GM12891 (cell line): Measurements from ENCODE around the gene ZCCHC2.

Experiments
- DNase-seq: peaks from one replicate; pipeline ENCODE4 v3.0.0; 2011; ENCODE audit warnings: low spot score; ENCODE audit not compliant: insufficient read length
- FAIRE-seq: peaks from 2 replicates; lab custom pipeline; 2011; peaks lifted over from hg19 to GRCh38; lab: Jason Lieb, UNC
- PAX5 ChIP-seq: IDR thresholded peaks from 2 replicates; pipeline ENCODE4 v1.6.1; 2011; ENCODE audit warnings: low read length, moderate library complexity, mild to moderate bottlenecking; ENCODE audit not compliant: insufficient read depth, severe bottlenecking
- POLR2A ChIP-seq: IDR thresholded peaks from 2 replicates; pipeline ENCODE4 v1.6.1; 2011; ENCODE audit warnings: low read depth, low read length, control low read depth
- POLR2AphosphoS5 ChIP-seq: IDR thresholded peaks from 2 replicates; pipeline ENCODE4 v1.6.1; 2011; ENCODE audit warnings: low read depth, low read length, control low read depth
- POU2F2 ChIP-seq: IDR thresholded peaks from 2 replicates; pipeline ENCODE4 v1.6.1; 2011; ENCODE audit warnings: low read depth, mild to moderate bottlenecking, control low read depth, low read length, moderate library complexity
- SPI1 ChIP-seq: IDR thresholded peaks from 2 replicates; pipeline ENCODE4 v1.6.1; 2011; ENCODE audit warnings: low read depth, low read length, control low read depth
- TAF1 ChIP-seq: IDR thresholded peaks from 2 replicates; pipeline ENCODE4 v1.6.1; 2011; ENCODE audit warnings: low read depth, low read length, control low read depth

The ZCCHC2 gene

DNA sequence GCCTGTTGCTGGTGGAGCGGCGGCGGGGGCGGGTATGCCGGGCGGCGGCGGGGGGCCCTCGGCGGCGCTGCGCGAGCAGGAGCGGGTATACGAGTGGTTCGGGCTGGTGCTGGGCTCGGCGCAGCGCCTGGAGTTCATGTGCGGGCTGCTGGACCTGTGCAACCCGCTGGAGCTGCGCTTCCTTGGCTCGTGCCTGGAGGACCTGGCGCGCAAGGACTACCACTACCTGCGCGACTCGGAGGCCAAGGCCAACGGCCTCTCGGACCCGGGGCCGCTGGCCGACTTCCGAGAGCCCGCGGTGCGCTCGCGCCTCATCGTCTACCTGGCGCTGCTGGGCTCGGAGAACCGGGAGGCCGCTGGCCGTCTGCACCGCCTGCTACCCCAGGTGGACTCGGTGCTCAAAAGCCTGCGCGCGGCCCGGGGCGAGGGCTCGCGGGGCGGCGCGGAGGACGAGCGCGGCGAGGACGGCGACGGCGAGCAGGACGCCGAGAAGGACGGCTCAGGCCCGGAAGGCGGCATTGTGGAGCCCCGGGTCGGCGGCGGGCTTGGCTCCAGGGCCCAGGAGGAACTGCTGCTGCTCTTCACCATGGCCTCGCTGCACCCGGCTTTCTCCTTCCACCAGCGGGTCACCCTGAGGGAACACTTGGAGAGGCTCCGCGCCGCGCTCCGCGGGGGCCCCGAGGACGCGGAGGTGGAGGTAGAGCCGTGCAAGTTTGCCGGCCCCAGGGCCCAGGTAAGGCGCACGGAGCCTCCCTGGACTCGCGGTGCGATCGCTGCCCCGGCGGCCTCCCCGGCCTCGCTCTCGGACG, 1.0 kb downstream of the ZCCHC2 start:
- no peak for FAIRE-seq
- DNase-seq, result no peak
- no peak; the same call in 1 of the 2 replicates for TF ChIP-seq POLR2AphosphoS5
- TF ChIP-seq POLR2A, result no peak
- TF ChIP-seq PAX5, result no peak
- no peak for TF ChIP-seq TAF1
- TF ChIP-seq SPI1, result no peak
- TF ChIP-seq POU2F2, result no peak

DNA sequence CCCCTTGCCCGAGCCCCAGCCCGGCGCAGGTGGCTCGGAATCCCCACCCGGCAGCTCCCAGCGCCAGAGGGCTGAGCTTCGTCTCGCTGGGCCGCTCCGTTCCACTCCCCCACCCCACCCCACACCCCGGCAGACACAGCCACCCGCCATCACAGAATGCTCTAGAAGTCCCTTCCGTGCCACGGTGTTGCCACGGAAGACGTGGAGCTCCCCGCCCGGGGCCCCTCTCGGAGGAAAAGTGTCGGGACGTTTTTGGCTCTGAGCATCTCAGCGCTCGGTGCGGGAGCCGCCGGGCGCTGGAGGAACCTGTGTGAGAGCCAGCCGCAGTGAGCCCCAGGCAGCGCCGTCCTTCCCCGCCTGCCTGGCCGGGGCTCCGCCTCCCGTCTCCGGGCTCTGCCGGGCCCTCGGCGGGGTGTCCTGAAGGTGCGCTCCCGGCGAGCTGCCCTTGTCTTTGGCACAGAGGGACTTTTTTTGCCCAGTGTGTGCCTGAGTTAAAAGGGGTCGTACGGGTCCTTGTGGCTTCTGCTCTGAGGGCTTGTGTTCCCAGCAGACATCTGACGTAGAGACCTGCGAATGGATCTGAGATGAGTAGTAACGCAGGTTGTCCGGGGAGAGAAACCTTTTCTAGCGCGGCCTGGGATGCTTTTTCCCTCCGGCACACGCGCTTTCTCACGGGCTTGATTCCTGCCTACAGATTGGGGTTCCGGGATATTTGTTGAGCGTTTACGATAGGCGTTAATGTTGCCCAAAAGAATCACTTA, 1.8 kb downstream of the ZCCHC2 start:
- FAIRE-seq, result peak; percentile 57
- TF ChIP-seq POLR2AphosphoS5 (peak; percentile 33; the same call in 1 of the 2 replicates), POLR2A (no peak; the same call in 1 of the 2 replicates)
- no peak for DNase-seq

DNA sequence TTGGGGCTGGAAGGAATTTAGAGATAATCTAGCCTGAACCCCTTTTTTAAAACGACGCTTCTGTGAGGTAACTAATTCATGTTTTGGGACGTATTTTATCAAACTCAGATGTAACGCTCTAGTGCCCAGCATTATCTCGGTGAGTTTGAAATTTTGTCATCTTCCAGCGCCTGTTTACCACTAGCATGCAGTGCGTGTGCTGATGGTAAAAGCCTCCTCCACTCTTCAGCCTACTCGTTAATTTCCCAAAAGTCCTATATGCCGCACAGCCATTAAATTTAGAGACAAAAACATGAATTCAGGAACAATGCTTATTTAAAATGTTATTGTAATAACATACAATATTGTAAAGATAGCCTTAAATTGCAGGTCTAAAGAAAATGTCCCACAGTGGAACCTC, 2.8 kb downstream of the ZCCHC2 start:
- DNase-seq, result no peak
- TF ChIP-seq POLR2A, result no peak
- TF ChIP-seq PAX5, result no peak
- no peak for TF ChIP-seq SPI1
- TF ChIP-seq POU2F2, result no peak
- TF ChIP-seq POLR2AphosphoS5, result no peak
- TF ChIP-seq TAF1, result no peak
- FAIRE-seq, result peak; percentile 81

DNA sequence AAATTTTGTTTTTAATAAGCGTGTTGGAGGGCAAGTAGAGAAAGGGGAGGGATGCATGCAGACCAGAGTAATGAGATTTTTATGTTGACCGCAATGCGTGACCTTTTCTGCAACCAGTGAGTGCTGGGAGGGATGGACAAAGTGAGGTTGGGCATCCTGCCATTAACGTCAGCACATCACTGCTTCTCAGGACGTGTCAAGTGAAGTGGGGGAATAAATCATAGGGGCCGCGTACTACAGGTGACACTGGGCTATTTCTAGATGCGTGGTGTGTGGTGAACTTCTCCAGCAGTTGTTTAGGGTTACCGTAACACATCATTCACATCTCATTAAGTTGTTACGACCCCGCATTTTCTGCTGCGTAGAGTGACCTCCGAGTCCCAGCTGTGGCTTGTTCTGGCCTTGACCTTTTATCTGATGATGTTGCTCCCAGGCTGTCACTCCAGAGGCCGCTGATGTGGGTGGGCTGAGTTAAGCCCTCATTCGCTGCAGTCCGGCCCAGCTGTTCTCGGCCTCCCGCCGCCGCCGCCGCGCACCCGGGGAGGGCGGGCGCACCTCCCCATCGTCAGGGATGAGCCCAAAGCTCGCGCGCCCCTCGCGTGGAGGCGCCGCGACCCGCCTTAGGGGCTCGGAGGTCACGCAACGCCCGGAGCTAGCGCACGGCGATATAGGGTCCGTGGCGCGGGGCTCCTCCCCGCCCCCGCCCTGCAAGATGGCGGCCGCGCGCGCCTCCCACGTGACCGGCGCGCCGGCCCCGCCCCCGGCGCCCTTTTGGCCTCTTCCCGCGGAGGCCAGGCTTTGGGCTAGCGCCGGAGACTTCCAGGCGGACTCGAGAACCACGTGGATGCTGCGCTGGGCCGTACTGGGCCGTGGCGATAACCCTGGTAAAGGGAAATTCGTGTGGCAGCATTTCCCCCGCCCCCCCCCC, 3.5 kb downstream of the ZCCHC2 start:
- DNase-seq (no peak), FAIRE-seq (peak; percentile 94)

DNA sequence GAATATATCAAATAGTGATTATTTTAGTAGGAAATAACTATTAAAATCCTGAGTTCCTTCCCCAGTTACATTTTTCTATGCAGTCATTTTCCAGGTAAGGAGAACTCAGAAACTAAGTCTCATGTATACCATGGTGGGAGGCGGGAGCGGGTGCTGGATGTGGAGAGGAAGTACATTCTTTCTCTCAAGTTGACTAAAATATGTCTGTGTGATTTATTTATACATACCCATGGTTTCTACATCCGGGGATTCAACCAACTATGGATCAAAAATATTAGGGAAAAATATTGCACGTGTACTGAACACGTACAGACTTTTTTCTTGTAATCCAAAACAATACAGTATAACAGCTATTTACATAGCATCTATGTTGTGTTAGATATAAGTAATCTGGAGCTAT, 6.8 kb downstream of the ZCCHC2 start:
- FAIRE-seq (no peak), DNase-seq (no peak)
- TF ChIP-seq POLR2A, result no peak
- no peak for TF ChIP-seq PAX5
- no peak for TF ChIP-seq POLR2AphosphoS5
- no peak for TF ChIP-seq POU2F2
- no peak for TF ChIP-seq TAF1
- no peak for TF ChIP-seq SPI1

More for the DNA sequence above, 3.5 kb downstream of the ZCCHC2 start:
- peak; percentile 48; the same call in 1 of the 2 replicates for TF ChIP-seq POLR2A
- TF ChIP-seq PAX5, result no peak
- peak; percentile 18 for TF ChIP-seq POU2F2
- TF ChIP-seq POLR2AphosphoS5, result peak; percentile 51; the same call in 1 of the 2 replicates
- TF ChIP-seq SPI1, result no peak
- TF ChIP-seq TAF1, result peak; percentile 4

DNA sequence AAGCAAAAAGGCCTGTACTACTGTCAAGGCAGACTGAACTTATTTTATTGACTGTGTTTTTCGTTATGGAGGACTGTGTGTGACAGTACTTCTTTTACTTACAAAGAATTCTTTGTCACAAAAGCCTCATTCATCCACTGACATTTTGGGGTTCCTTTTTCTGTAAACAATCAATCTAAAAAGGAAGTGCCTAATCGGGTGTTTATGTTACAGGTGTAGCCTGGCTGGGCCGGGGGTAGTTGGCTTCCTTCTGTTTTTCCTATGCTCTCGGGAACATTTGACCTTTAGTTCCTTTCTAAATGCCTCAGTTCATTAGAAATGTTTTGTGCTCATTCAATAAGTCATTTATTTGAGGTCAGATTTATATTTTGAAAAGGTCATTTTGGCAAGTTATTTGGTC, 8.3 kb downstream of the ZCCHC2 start:
- TF ChIP-seq SPI1 (0 out of 2 replicates have a peak, but pooled peaks have one; percentile 32), POLR2AphosphoS5 (no peak), PAX5 (no peak), TAF1 (no peak)
- FAIRE-seq (no peak), DNase-seq (no peak)

DNA sequence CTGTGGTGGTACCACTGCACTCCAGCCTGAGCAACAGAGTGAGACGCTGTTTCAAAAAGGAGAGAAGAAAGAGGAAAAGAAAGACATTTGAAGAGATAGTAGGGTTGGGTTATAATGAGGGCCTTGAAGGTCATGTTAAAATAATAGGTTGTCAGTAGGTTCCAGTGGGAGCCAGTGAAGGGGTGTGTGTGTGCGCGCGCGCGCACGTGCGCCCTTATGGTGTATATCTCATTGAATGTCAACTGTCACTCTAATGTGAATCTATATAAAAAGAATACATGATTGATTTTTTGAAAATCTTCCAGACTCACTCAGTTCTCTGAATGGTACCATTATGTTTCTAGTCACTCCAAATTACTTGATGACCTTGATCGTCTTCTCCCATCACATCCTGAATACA, 9.1 kb downstream of the ZCCHC2 start:
- TF ChIP-seq PAX5, result no peak
- no peak for TF ChIP-seq POLR2A
- TF ChIP-seq SPI1, result no peak
- no peak for FAIRE-seq
- no peak for DNase-seq

DNA sequence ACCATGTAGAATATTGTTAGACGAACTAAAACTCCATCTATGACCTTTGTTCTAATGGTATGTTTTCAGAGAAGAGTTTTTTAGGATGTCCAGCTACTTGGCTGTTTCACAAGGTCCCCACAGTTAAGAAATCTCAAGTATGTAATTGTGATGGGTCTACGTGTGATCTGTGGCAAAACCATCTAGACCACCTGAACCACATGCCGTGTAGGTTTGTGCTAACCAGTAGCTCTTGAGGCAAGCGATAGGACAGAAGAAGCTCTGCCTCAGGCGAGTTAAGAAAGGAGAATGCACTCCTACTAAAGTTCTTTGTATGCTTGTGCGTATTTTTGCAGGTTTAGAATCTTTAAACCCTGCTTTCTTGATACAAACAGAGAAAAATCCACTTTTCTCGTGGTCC, 13.2 kb downstream of the ZCCHC2 start:
- no peak for DNase-seq
- no peak for FAIRE-seq
- TF ChIP-seq POU2F2 (no peak), TAF1 (no peak), PAX5 (no peak), SPI1 (no peak), POLR2AphosphoS5 (no peak), POLR2A (no peak)
